PFSK-1 (cell line): ENCODE data around the gene SFXN1.

Experiments
- FOXP2 ChIP-seq: optimal IDR thresholded peaks from 2 replicates; pipeline ENCODE3; 2011; ENCODE audit warnings: borderline replicate concordance, control low read depth, inconsistent platforms; ENCODE audit not compliant: insufficient read depth; ENCODE audit errors: extremely low read length, extremely low read depth
- POLR2AphosphoS5 ChIP-seq: IDR thresholded peaks from 2 replicates; pipeline ENCODE4 v1.6.1; 2012; ENCODE audit warnings: low read depth, mild to moderate bottlenecking, control low read depth, low read length, moderate library complexity
- REST ChIP-seq, 2 experiments: IDR thresholded peaks; 2 replicates each; pipeline versions ENCODE4 v1.6.1 to v1.8.0; 2011 to 2012; ENCODE audit warnings: low read depth in 2 of 2, low read length in 2 of 2, control low read depth in 1 of 2, inconsistent platforms in 1 of 2, mild to moderate bottlenecking in 1 of 2, moderate library complexity in 1 of 2; ENCODE audit not compliant: insufficient read depth in 1 of 2
- SIN3A ChIP-seq: IDR thresholded peaks from 2 replicates; pipeline ENCODE4 v1.6.1; 2012; ENCODE audit warnings: mild to moderate bottlenecking, low read length, moderate library complexity, borderline replicate concordance; ENCODE audit not compliant: insufficient read depth
- TAF1 ChIP-seq: IDR thresholded peaks from 2 replicates; pipeline ENCODE4 v1.6.1; 2012; ENCODE audit warnings: low read length, control low read depth, borderline replicate concordance; ENCODE audit not compliant: insufficient read depth

SFXN1 gene

GRCh38 chr5:175538576-175538975 lies 60.2 kb downstream of the SFXN1 start:
- TF ChIP-seq POLR2AphosphoS5 (no peak), REST (IDR thresholded peaks at IDR 0.05; ENCODE audit: insufficient read depth in 1 of 2, low read depth in 2 of 2, low read length in 2 of 2) (no peak), TAF1 (no peak), SIN3A (no peak), FOXP2 (no peak)

GRCh38 chr5:175539936-175540335 lies 61.6 kb downstream of the SFXN1 start:
- no peak for TF ChIP-seq TAF1
- TF ChIP-seq FOXP2 = no peak
- no peak for TF ChIP-seq POLR2AphosphoS5
- no peak for TF ChIP-seq REST (IDR thresholded peaks at IDR 0.05; ENCODE audit: insufficient read depth in 1 of 2, low read depth in 2 of 2, low read length in 2 of 2)
- TF ChIP-seq SIN3A = no peak

- TF ChIP-seq POLR2AphosphoS5 (no peak), REST (IDR thresholded peaks at IDR 0.05; ENCODE audit: insufficient read depth in 1 of 2, low read depth in 2 of 2, low read length in 2 of 2) (no peak), SIN3A (no peak), TAF1 (no peak), FOXP2 (no peak)
Measured at GRCh38 chr5:175541264-175541663, 62.9 kb downstream of the SFXN1 start.

GRCh38 chr5:175542232-175542965 lies 64.0 kb downstream of the SFXN1 start:
- no peak for TF ChIP-seq SIN3A
- no peak for TF ChIP-seq TAF1
- no peak for TF ChIP-seq FOXP2
- no peak for TF ChIP-seq REST (IDR thresholded peaks at IDR 0.05; ENCODE audit: insufficient read depth in 1 of 2, low read depth in 2 of 2, low read length in 2 of 2)
- TF ChIP-seq POLR2AphosphoS5 = no peak

GRCh38 chr5:175542966-175543235 lies 64.5 kb downstream of the SFXN1 start:
- TF ChIP-seq FOXP2 = no peak
- no peak for TF ChIP-seq POLR2AphosphoS5
- no peak for TF ChIP-seq TAF1
- TF ChIP-seq SIN3A = no peak
- TF ChIP-seq REST (IDR thresholded peaks at IDR 0.05; ENCODE audit: insufficient read depth in 1 of 2, low read depth in 2 of 2, low read length in 2 of 2) = no peak
